ENCODE data around the gene IFI44. TPM values are rescaled to one million over a fixed set of nuclear protein-coding genes. Genes with fewer than 3 reads are reported as not detected.
A peak's percentile ranks its signal among the peaks of the same experiment; 100 is the strongest.

Gene IFI44
- total and polyA plus RNA-seq, 9 donors = 6.7 to 10.4 (median 8.0) TPM

DNA sequence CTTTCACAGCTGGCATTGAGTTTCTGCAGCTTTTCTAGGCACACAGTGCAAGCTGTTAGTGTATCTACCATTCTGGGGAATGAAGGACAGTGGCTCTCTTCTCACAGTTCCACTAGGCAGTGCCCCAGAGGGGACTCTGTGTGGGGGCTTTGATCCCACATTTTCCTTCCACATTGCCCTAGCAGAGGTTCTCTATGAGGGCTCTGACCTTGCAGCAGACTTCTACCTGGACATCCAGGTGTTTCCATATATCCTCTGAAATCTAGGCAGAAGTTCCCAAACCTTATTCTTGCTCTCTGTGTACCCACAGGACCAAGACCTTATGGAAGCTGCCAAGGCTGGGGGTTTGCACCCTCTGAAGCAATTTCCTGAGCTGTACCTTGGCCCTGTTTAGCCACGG is 2.4 kb upstream of the IFI44 start:
- peaks cover 2% of the 10 kb centered on the region for H3K9me3 ChIP-seq (replicated peaks; ENCODE audit: control insufficient read depth, low read depth, low read length)
- no peaks in the 10 kb centered on the region for H3K4me1 ChIP-seq (ENCODE audit: control insufficient read depth, insufficient read depth, low read length)
- peaks cover 2% of the 10 kb centered on the region for H3K36me3 ChIP-seq (ENCODE audit: control insufficient read depth, insufficient read depth, low read length)
- WGBS (ENCODE audit: insufficient coverage) = no CpG with 5 or more reads among the region's 1 CpG
- DNase-seq = no peak
- H3K27ac ChIP-seq (ENCODE audit: low read length) = no peak overlapping the region
- H3K27me3 ChIP-seq (ENCODE audit: control insufficient read depth, insufficient read depth, low read length) = no peaks in the 10 kb centered on the region
- no peak overlapping the region for H3K4me3 ChIP-seq (ENCODE audit: low read length)

DNA sequence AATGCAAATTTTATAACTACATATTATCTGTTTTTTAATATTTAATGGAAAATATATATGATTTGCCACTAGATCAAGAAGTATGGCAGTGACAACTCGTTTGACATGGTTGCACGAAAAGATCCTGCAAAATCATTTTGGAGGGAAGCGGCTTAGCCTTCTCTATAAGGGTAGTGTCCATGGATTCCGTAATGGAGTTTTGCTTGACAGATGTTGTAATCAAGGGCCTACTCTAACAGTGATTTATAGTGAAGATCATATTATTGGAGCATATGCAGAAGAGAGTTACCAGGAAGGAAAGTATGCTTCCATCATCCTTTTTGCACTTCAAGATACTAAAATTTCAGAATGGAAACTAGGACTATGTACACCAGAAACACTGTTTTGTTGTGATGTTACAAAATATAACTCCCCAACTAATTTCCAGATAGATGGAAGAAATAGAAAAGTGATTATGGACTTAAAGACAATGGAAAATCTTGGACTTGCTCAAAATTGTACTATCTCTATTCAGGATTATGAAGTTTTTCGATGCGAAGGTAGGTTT is 556 bp downstream of the IFI44 start:
- peak overlapping the region; percentile 47 for H3K4me3 ChIP-seq (ENCODE audit: low read length)
- peaks cover 2% of the 10 kb centered on the region for H3K9me3 ChIP-seq (replicated peaks; ENCODE audit: control insufficient read depth, low read depth, low read length)
- H3K27ac ChIP-seq (ENCODE audit: low read length) = peak overlapping the region; percentile 85
- peak; percentile 40 for DNase-seq
- no peaks in the 10 kb centered on the region for H3K4me1 ChIP-seq (ENCODE audit: control insufficient read depth, insufficient read depth, low read length)
- no peaks in the 10 kb centered on the region for H3K27me3 ChIP-seq (ENCODE audit: control insufficient read depth, insufficient read depth, low read length)
- WGBS (ENCODE audit: insufficient coverage) = 64% methylated on average over 4 of the region's 6 CpGs
- H3K36me3 ChIP-seq (ENCODE audit: control insufficient read depth, insufficient read depth, low read length) = peaks cover 3% of the 10 kb centered on the region

DNA sequence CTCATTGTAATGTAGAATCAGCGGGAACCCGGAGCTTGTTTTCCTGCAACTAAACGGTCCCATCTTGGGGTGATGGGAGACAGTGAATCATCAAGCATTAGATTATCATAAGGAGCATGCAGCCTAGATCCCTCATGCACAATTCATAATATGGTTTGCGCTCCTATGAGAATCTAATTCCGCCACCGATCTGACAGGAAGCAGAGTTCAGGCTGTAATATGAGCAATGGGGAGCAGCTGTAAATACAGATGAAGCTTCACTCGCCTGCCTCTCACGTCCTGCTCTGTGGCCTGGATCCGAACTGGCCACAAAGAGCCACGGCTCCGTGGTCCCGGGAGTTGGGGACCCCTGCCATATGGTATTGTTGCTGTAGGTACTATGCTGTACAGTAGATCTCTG is 1.6 kb downstream of the IFI44 start:
- Histone ChIP-seq H3K9me3 (replicated peaks; ENCODE audit: control insufficient read depth, low read depth, low read length) (peaks cover 2% of the 10 kb centered on the region), H3K27me3 (ENCODE audit: control insufficient read depth, insufficient read depth, low read length) (no peaks in the 10 kb centered on the region), H3K36me3 (ENCODE audit: control insufficient read depth, insufficient read depth, low read length) (peaks cover 10% of the 10 kb centered on the region), H3K27ac (ENCODE audit: low read length) (peak overlapping the region; percentile 85), H3K4me1 (ENCODE audit: control insufficient read depth, insufficient read depth, low read length) (no peaks in the 10 kb centered on the region), H3K4me3 (ENCODE audit: low read length) (peak overlapping the region; percentile 47)
- DNase-seq = peak; percentile 60
- 23% methylated on average over 3 of the region's 12 CpGs for WGBS (ENCODE audit: insufficient coverage)

DNA sequence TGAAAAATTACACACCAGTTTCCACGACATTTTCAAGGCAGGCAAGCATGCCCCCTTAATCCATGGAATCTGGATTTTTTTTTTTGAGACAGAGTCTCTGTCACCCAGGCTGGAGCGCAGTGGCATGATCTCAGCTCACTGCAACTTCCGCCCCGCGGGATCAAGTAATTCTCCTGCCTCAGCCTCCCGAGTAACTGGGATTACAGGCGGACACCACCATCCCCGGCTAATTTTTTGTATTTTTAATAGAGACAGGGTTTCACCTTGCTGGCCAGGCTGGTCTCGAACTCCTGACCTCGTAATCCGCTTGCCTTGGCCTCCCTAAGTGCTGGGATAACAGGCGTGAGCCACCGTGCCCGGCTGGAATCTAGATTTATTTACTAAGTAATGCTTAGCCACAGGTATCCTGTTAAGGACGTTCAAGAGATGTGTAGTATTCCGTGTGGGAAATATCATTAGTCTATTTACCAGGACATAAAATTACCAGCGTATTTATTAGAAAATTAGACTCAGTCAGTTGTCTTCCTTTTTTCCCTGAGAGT is 2.5 kb downstream of the IFI44 start:
- Histone ChIP-seq H3K27ac (ENCODE audit: low read length) (no peak overlapping the region), H3K27me3 (ENCODE audit: control insufficient read depth, insufficient read depth, low read length) (no peaks in the 10 kb centered on the region), H3K4me3 (ENCODE audit: low read length) (peak overlapping the region; percentile 47), H3K4me1 (ENCODE audit: control insufficient read depth, insufficient read depth, low read length) (no peaks in the 10 kb centered on the region), H3K36me3 (ENCODE audit: control insufficient read depth, insufficient read depth, low read length) (peaks cover 10% of the 10 kb centered on the region), H3K9me3 (replicated peaks; ENCODE audit: control insufficient read depth, low read depth, low read length) (peaks cover 2% of the 10 kb centered on the region)
- no peak for DNase-seq
- WGBS (ENCODE audit: insufficient coverage) = 92% methylated on average over 10 of the region's 17 CpGs

DNA sequence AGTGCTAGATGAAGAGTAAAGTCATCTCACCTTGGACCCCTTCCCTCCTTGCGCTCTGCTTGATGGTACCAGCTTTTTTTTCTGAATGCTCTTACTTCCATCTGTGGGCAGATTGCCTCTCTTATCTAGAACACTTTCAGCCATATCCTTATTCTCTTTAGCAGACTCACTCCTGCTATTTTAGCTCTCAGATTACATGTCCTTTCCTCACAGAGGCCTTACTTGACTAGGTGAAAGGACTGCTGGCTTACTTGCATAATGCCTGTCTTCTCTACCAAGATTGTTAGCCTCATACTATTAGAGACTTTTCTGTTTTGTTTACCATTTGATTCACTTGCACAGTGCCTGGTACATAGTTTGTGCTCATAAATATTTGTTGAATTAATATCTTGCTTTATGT is 9.3 kb downstream of the IFI44 start:
- Histone ChIP-seq H3K27me3 (ENCODE audit: control insufficient read depth, insufficient read depth, low read length) (no peaks in the 10 kb centered on the region), H3K9me3 (replicated peaks; ENCODE audit: control insufficient read depth, low read depth, low read length) (no peaks in the 10 kb centered on the region), H3K36me3 (ENCODE audit: control insufficient read depth, insufficient read depth, low read length) (peaks cover 25% of the 10 kb centered on the region), H3K27ac (ENCODE audit: low read length) (no peak overlapping the region), H3K4me3 (ENCODE audit: low read length) (no peak overlapping the region), H3K4me1 (ENCODE audit: control insufficient read depth, insufficient read depth, low read length) (no peaks in the 10 kb centered on the region)
- WGBS (ENCODE audit: insufficient coverage) = 92% methylated on average over 1 of the region's 1 CpG
- no peak for DNase-seq

DNA sequence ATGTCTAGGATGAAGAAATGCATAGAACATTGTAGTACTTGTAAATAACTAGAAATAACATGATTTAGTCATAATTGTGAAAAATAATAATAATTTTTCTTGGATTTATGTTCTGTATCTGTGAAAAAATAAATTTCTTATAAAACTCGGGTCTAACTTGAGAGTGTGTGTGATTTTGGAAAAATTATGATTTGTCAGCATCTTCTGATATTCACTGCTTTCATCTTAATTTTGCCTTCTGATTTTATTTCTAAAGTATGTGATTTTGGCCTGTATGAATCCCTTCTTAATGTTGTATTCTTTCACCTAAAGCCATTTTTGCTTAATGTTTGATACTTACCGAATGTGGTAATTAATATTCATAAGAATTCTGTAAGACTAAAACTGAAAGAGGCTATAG is 14.3 kb downstream of the IFI44 start:
- Histone ChIP-seq H3K4me1 (ENCODE audit: control insufficient read depth, insufficient read depth, low read length) (no peaks in the 10 kb centered on the region), H3K4me3 (ENCODE audit: low read length) (no peak overlapping the region), H3K9me3 (replicated peaks; ENCODE audit: control insufficient read depth, low read depth, low read length) (no peaks in the 10 kb centered on the region), H3K27me3 (ENCODE audit: control insufficient read depth, insufficient read depth, low read length) (no peaks in the 10 kb centered on the region), H3K36me3 (ENCODE audit: control insufficient read depth, insufficient read depth, low read length) (peaks cover 13% of the 10 kb centered on the region), H3K27ac (ENCODE audit: low read length) (no peak overlapping the region)
- DNase-seq = no peak
- WGBS (ENCODE audit: insufficient coverage) = no CpG with 5 or more reads among the region's 2 CpGs

DNA sequence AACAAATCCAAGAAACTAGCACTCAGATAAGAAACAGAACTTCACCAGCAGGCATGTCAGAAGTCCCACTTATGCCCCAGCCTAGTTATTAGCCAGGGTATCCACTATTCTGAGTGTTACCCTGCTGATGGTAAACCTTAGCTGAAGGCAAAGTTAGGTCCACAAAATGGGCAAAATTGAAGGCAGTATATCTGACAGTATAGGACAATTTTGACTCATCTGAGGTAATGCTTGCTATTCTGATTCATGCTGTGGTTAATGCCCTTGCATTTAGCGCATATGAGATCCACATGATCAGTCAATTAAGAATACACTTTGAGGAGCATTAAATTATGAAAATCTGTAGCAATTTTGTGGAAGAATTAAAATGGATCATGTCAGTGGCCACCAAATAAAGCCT is 15.1 kb downstream of the IFI44 start:
- Histone ChIP-seq H3K36me3 (ENCODE audit: control insufficient read depth, insufficient read depth, low read length) (peaks cover 7% of the 10 kb centered on the region), H3K27me3 (ENCODE audit: control insufficient read depth, insufficient read depth, low read length) (no peaks in the 10 kb centered on the region), H3K9me3 (replicated peaks; ENCODE audit: control insufficient read depth, low read depth, low read length) (no peaks in the 10 kb centered on the region), H3K4me1 (ENCODE audit: control insufficient read depth, insufficient read depth, low read length) (no peaks in the 10 kb centered on the region), H3K27ac (ENCODE audit: low read length) (no peak overlapping the region), H3K4me3 (ENCODE audit: low read length) (no peak overlapping the region)
- DNase-seq = no peak
- WGBS (ENCODE audit: insufficient coverage) = no CpG with 5 or more reads among the region's 1 CpG

DNA sequence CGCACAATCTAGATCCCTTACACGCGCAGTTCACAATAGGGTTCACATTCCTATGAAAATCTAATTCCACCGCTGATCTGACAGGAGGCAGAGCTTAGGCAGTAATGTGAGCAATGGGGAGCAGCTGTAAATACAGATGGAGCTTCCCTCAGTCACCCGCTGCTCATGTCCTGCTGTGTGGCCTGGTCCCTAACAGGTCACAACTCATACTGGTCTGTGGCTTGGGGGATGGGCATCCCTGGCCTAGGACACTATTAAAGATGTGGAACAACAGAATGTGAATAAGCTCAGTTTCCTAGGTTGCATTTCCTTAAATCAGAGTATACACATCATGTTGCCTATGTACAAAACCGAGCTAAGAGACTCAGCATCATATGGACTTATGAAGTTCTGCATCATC is 16.2 kb downstream of the IFI44 start:
- no peaks in the 10 kb centered on the region for H3K9me3 ChIP-seq (replicated peaks; ENCODE audit: control insufficient read depth, low read depth, low read length)
- no peaks in the 10 kb centered on the region for H3K4me1 ChIP-seq (ENCODE audit: control insufficient read depth, insufficient read depth, low read length)
- no peaks in the 10 kb centered on the region for H3K27me3 ChIP-seq (ENCODE audit: control insufficient read depth, insufficient read depth, low read length)
- H3K4me3 ChIP-seq (ENCODE audit: low read length) = no peak overlapping the region
- no peak overlapping the region for H3K27ac ChIP-seq (ENCODE audit: low read length)
- 68% methylated on average over 4 of the region's 6 CpGs for WGBS (ENCODE audit: insufficient coverage)
- no peak for DNase-seq
- peaks cover 5% of the 10 kb centered on the region for H3K36me3 ChIP-seq (ENCODE audit: control insufficient read depth, insufficient read depth, low read length)

DNA sequence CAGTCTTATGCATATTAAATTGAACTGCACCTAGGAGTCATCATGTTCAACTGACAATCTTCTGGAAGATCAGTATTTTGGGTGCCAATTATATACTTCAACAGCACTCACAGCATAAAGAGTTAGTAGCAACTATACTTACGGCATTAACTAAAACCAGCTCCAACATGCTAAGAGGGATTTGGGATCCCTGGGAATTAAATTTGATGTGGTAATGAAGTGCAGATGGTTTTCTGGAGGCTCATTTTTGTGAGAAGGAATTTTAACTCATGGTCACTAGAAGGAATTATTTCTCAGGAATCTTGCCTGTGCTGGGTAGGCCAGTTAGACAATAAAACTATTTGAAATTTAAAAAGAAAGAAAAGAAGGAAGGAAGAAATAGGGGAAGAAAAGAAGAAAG is 18.3 kb downstream of the IFI44 start:
- Histone ChIP-seq H3K4me3 (ENCODE audit: low read length) (no peak overlapping the region), H3K9me3 (replicated peaks; ENCODE audit: control insufficient read depth, low read depth, low read length) (no peaks in the 10 kb centered on the region), H3K4me1 (ENCODE audit: control insufficient read depth, insufficient read depth, low read length) (no peaks in the 10 kb centered on the region), H3K27ac (ENCODE audit: low read length) (no peak overlapping the region), H3K36me3 (ENCODE audit: control insufficient read depth, insufficient read depth, low read length) (peaks cover 3% of the 10 kb centered on the region), H3K27me3 (ENCODE audit: control insufficient read depth, insufficient read depth, low read length) (no peaks in the 10 kb centered on the region)
- no CpG with 5 or more reads among the region's 1 CpG for WGBS (ENCODE audit: insufficient coverage)
- DNase-seq = no peak

DNA sequence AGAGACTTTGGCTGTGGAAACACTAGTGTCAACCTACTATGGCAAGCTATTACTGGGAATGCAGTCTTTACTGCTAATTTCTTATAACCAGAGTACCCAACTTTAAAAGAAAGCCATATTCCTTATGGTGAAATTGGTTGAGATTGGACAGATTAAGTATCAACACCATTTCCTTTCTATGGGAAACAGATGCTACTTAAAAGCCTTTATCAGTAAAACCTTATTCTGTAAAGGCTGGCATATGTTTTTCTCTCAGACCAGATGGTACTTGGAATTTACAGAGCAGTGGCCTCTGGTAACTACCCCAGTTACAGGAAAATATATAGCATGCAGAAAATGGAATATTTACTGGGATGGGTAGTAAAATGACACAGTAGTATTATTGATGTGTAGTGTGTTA is 18.8 kb downstream of the IFI44 start:
- Histone ChIP-seq H3K9me3 (replicated peaks; ENCODE audit: control insufficient read depth, low read depth, low read length) (no peaks in the 10 kb centered on the region), H3K27ac (ENCODE audit: low read length) (no peak overlapping the region), H3K27me3 (ENCODE audit: control insufficient read depth, insufficient read depth, low read length) (no peaks in the 10 kb centered on the region), H3K4me1 (ENCODE audit: control insufficient read depth, insufficient read depth, low read length) (peaks cover 3% of the 10 kb centered on the region), H3K4me3 (ENCODE audit: low read length) (no peak overlapping the region), H3K36me3 (ENCODE audit: control insufficient read depth, insufficient read depth, low read length) (peaks cover 4% of the 10 kb centered on the region)
- DNase-seq = no peak

DNA sequence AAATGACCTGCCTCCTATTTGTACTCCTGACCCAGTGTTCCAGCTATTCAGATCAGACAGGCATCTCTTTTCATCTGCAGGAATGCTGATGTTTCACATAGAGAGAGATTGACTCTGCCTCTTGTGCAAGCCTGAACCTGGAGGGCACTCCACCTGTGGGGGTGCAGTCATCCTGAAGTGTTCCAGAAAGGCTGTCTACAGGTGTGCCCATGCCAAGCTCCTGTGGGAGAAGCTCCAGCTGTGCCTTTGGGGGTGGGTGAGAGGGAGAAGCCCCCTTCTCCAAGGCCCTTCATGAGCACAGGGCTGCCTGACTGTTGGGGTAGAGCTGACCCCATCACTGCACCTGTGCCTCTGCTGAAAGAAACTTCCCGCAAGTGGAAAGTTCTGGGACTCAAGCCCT is 22.8 kb downstream of the IFI44 start:
- DNase-seq = no peak
- H3K4me1 ChIP-seq (ENCODE audit: control insufficient read depth, insufficient read depth, low read length) = peaks cover 3% of the 10 kb centered on the region
- peaks cover 4% of the 10 kb centered on the region for H3K36me3 ChIP-seq (ENCODE audit: control insufficient read depth, insufficient read depth, low read length)
- no peaks in the 10 kb centered on the region for H3K9me3 ChIP-seq (replicated peaks; ENCODE audit: control insufficient read depth, low read depth, low read length)
- no CpG with 5 or more reads among the region's 1 CpG for WGBS (ENCODE audit: insufficient coverage)
- H3K4me3 ChIP-seq (ENCODE audit: low read length) = no peak overlapping the region
- H3K27me3 ChIP-seq (ENCODE audit: control insufficient read depth, insufficient read depth, low read length) = no peaks in the 10 kb centered on the region
- no peak overlapping the region for H3K27ac ChIP-seq (ENCODE audit: low read length)
